UCSD-AML1 (cell line): ENCODE measurements around the gene GPHB5.
"Not testable (repeated sequence)": the region's sequence is repeated elsewhere in the genome, so short reads cannot be mapped to it uniquely, and the experiment has no call there.

Source experiments
- DNase-seq: peaks from one replicate; lab custom pipeline; 2025; ENCODE audit not compliant: unreplicated experiment; lab: John Stamatoyannopoulos, UW

Gene GPHB5

DNA sequence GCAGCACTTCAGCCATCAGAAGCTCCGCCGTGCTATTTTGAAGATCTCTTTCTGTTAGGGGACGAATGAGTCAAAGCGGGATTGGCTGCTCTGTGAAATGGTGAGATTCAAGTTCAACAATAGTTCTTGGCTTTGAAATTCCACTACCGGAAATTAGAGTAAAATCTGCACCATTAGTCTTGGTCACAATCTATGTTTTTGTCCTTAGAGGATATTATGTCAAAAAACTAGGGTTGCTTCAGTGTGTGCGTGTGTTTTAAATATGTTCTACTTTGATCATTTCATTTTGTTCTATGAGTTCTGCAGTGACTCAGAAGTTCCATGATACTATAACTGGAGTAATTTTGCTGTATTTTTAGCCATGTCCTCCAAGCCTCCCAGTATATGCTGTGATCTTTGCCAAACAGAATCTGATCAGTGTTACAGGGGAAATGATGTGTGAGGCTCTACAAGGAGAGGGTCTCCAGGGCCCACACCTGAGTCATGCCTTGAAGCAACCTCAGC, 22.6 kb downstream of the GPHB5 start:
- no peak for DNase-seq

DNA sequence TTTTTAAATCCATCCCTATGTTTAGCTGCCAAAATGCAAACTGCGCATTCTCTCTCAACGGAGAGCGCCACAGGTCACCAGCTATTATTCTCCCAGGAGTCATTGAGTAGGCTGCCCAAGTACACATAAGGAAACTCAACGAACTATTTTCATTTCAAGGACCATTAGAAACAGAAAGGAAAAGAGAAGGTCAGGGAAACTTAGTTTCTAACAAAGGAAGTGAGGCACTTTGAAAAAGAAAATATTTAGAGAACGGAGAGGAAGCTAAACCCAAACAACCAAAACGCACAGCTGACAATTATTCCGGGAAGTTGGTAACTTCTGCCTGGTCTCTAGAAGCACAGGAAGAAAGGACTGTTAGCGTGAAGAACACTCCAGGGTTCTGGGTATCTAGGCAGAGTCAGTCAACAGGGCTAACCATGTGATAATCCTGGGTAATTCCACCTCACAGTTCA, 23.5 kb downstream of the GPHB5 start:
- no peak for DNase-seq

DNA sequence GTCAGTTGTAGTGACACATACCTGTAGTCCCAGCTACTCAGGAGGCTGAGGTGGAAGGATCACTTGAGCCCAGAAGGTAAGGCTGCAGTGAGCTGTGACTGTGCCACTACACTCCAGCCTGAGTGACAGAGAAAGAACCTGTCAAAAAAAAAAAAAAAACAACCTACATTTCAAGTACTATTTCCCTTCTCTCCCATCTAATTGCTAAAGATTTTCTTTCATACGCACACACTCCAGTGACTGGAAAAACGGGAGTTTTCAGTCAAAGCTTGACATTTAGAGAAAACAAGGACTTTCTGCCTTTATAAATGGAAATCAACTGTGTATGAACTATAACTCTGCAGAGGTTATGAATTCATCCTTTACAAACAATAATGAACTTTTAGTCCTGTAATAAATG, 25.9 kb downstream of the GPHB5 start:
- DNase-seq, result no peak

DNA sequence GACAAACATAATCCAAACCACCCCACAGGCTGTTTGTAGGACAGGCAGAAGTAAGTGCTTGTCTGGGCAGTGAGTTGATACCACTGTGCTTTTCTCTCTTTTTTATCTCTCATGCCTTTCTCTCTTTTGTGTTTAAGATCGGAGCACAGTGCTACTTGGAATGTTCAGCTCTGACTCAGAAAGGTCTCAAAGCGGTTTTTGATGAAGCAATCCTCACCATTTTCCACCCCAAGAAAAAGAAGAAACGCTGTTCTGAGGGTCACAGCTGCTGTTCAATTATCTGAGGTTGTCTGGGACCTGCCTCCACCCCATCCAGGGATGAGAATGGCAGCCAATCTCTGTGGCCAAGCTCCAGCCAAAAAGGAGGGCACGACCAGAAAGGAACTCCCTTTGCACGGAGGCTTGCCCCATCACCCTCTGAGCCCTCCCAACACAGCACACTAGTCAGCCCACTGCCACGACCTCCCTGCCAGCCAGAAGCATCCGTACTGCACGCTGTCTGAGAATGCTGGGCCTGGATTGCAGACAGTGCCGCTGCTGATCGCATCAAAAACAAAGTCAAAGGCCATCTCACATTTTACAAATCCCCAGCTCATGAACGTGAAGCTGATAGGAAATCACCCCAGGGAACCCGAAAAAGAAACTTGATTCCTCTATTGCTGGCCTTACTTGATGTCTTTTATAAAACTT, 27.8 kb downstream of the GPHB5 start:
- DNase-seq, result no peak

DNA sequence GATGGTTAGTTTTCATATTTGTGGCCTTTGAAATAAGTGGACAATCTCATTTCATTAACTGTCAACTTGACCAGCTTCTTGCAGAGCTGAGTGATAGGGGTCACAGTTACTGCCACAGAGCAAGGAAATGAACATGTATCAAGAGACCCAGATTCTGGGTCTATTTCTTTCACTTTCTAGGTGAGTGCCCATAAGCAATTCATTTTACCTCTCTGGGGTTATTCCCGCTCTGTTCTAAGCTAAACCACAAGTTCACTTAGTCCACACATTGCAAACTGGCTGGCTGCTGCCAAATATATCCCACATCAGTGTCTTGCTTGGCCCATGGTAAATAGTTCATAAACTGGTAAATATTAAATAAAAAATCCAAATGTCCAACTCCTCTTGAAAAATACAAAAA, 29.9 kb downstream of the GPHB5 start:
- DNase-seq, result no peak

DNA sequence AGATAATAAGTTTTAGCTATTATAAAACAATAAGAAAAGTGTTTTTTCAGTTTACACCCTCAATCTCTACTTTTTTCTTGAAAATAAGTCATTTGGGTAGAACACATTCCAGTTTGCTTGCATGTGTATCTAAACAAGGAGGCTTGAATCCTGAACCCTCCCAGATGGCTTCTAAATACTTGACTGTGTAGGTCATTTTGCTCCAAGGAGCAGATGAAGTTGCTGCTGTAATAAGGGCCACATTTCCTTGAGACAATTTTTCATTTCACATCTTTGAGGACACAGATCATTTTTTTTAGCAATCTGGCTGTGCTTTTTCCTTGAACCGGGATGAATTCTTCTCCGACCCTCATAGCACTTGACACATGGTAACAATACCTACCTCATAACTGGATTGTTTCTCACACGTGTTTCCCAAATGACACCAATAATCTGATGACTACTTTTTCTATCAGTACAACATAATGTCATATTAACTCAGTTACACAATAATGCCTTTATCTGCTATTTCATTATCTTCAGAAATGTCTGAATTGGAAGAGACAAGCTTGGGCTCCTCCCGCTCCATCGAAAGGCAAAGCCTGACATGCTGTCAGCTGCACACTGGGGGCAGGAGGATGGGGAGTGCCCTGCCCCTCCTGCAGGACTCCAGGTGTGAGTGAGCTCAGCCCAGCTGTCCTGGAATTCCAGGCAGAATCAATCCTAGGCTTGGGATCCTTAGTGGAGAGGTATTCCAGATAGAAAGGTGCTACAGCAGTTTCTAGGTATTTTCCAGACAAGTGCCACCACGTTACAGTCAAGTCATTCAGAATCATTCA, 30.9 kb downstream of the GPHB5 start:
- no peak for DNase-seq

DNA sequence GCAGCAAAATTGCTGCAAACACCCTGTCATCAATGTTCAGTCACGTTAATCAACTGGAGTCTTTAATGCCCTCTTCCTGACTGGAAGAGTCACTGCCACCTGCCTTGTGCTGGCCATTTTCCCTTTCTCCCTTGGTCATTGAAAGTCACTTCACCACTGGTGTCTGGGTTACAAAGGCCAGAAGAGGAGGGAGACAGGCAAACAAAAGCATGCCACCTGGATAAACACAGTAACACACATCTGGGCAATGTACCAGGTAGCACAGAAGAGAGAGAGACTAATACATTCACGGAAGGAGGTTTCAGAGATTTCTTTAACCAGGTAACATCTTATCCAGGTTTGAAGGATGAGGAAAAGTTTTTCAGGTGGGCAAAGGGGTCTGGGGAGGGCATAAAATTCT, 32.7 kb downstream of the GPHB5 start:
- no peak for DNase-seq

DNA sequence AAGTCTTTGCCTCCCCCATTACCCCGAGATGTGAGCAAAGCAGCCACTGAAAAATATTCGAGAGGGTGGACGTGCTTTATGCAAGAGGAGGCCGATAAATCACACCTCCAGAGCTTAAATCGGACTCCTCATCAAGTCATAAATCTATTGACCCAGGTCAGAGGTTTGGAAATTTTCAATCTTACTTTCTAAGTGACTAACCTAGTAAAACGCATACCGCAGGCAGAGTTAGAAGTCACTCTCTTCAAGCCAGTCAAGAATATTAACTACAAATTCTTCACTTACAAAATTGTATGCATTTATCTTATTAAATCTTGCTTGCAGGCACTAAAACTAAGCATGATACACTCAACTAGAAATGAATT, 34.9 kb downstream of the GPHB5 start:
- no peak for DNase-seq

DNA sequence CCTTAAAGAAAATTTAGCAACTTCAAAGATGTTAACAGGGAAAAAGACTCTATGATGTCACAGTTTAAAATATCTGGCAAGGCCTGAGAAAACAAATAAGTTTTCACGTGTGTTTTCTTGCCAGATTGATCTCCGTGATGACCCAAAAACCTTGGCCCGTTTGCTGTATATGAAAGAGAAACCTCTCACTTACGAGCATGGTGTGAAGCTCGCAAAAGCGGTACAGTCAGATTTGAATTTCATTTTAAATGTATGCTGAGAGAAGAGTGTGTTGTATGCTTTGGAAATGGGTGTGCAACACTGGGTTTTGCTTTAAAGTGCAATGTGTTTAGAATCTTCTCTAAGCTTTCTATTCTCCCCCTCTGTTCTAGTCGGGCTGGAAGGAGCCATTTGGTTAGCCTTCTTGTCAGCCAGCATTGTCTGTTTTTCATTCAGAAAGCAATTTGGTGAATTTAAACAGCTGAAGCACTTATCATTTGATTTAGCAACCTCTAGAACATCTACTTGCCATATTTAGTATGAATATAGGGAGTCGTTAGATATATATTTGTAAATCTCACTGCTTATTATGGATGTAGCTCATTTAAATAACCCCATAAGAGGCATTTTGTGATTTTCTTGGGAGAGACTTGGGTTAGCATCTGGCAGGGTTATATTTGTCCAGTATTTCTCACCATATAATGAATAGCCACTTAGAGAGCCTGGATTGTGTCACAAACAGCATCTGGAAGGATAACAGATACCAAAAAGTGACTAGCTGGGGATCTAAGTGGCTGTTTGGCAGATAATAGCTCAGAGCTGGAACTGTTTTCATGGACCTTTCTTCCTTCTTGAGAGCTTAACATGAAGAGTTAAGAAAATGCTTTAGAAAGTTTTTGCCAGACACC, 35.5 kb downstream of the GPHB5 start:
- DNase-seq, result no peak

DNA sequence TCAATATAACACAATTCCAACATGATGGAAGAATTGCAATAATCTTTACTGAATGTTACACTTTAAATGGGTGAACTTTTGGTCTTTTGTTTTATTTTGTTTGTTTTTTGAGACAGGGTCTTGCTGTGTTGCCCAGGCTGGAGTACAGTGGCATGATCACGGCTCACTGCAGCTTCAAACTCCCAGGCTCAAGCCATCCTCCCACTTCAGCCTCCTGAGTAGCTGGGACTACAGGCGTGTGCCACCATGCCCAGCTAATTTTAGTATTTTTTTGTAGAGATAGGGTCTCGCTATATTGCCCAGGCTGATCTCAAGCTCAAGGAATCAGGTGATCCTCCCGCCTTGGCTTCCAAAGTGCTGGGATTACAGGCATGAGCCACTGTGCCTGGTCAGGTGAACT, 38.8 kb downstream of the GPHB5 start:
- DNase-seq, result not testable (repeated sequence)

DNA sequence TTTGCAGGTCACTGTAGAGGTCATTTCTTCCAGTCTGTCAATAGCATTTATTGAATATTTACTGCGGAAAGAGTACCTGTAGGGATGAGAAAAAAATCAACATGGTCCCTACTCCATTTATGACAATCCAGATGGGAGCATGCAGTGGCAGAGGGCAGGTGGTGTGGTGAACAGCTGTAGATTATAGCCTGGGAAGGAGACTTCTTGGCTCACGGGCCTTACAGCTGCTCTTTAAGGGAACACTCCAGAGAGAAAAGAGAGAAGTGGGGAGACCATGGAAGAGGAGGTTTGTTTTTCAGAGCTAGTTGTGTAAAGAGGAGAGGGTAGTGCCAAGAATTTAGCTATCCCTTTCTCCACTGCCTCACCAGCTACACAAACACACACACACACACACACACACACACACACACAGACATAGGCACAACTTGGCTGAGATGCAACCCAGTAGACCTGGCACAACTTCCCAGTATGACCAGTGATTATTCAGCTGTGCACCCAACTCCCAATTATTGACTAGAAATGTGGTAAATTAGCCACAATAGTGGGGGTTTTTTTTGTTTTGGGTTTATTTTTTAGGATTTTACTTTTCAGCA, 41.0 kb downstream of the GPHB5 start:
- no peak for DNase-seq

DNA sequence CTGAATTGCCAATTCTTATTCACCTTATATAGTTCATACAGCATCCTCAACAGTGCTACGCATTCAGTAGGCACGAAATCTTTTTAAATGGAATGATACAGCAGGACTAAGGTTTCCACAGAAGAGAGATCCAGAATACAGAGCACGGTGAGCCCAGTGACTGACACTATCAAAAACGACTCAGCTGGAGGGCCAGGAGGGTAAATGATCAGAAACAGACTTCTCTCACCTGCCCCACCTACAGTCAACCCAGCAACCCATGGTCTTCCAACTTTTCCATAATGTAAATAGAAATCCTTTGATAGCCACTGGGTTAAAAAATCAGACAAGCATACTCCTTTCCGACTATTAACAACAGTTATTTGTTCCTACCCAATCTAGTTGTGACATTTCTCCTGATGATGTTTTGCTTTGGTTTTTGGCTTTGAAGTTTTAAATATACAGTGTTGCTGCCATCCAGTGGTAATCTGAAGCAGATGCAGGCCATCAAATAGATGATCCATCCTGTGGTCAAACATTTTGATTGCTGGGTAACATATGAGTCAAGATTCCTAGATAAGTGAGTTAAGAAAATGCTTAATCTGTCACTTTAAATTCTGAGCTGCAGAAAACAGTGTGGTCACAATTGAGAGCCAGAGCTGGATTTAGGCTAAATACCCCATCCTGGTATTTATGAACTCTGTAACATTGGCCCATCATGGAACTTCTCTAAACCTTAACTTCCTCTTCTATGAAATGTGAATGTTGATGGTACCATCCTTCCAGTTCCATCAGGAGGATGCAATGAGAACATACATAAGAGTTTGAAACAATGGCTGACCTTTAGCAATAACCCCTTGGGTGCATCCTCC, 42.0 kb downstream of the GPHB5 start:
- DNase-seq, result no peak

DNA sequence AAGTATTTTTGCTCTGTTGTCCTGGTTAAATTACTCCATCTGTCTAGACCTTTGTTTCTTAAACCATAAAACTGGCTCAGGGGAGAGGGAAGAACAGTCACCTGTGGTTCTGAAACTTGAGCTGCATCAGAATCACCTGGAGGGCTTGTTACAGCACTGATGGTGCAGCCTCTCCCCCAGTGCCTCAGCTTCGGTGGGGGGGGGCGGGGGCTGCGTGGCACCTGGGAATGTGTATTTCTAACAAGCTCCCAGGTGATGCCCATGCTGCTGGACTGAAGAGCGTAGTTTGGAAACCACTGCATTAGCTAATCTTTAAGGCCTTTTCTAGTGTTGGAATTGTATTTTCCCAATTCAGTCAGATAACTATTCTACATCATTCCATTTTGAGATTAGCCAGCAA, 42.7 kb downstream of the GPHB5 start:
- no peak for DNase-seq

DNA sequence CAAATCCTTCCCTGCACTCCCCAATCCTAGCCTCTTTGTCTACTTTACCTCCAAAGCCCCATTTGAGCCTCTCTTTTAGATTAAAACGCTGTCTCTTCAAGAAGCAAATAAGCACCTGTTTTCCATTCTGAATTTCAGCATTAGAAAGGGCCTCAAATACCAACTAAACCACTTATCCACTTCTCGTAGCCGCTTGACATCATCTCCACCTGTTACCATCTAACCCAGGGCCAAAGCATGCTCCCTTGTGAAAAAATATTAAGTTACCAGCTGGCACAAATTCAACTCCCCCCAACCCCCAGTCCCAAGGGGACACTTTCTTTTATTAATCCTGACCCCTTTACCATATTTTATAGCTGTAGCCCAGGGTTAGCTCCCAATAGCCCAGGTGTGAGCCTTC, 43.1 kb downstream of the GPHB5 start:
- no peak for DNase-seq

DNA sequence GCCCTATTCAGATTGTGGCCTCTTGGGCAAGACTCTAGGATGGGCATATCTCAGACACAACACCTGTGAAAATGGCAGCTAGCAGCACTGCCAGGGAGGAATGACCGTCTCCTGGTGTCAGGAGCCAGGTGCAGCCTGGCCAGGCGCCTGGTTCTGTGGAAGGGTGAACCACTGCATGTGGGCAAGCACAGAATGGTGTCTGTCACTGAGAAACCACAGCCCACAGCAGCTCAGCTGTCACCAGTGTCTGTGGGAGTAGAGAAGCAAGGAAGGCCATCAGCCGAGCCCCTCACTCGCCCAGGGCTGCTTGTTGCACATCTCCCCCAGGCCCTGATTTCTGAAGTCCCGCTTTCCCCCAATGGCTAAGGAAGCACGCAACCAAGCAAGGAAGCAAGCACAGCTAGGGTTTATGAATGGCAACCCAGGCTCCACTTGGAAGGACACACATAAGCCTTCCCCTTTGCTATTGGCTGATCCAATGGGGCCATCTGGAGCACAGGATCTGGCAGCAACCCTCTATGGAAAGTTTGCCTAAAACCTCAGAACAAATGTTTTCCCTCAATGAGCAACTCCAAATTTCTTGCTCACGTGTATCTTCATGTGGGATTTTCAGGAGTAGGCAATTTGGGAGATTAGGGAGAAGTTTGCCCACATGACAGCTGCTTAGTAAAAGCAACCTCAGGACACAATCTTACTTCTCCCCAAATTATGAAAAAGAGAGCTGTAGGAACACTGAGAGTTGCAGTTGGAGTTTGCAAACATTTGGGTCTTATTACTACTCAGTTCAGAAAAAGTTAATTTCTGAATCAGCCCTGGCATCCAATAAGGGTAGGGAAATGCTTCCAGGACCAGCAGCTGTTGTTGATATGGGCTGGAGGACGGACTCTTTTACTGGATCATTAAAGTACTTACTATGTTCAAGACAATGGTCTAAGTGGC, 44.7 kb downstream of the GPHB5 start:
- DNase-seq, result no peak

DNA sequence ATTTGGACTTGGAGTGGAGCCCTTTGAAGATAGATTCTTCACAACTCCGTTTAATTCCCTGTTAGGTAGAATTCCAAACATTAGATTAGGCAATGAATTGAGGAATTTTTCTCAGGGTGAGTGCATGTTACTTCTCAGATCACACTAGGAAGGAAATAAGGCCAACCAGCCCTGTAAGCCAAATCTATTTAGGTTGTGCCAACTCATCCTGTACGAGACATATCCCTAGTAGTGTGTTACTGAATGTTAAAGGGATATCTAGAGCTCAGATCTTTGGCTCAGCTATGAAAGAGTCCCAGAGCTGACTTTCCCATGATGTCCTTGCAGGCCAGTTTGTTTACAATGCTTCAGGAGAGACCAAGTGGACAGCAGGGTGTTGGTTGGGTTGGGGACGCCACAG, 45.6 kb downstream of the GPHB5 start:
- DNase-seq, result no peak

DNA sequence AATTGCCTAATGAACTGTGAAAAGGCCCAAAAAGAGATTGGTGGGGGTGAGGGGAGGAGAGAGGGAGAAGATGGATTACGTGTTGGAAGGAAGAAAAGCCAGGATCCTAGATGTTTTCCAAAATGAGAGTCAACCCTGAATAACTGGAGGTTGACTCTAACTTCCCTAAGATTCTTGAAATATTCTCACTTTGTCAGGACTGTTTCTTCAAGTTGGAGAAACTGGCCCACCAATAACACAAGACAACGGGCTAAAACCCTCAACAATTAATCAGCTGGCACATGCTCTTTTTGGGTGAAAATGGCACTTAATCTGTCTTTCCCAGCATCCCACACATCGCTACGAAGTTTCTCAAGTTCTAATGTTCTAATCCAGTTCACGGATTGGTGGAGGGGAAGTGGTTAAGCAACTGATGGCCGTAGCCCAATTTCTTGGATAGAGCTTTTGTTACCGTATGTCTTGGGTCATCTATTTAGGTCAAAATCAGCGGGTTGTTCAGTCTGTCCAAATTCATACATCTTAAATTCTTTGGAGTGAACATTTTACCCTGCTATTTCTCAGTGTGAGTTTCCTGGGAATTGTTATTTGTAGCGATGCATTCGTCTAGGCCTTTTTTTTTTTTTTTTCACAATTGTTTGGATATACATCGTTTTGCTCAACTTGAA, 49.0 kb downstream of the GPHB5 start:
- no peak for DNase-seq

DNA sequence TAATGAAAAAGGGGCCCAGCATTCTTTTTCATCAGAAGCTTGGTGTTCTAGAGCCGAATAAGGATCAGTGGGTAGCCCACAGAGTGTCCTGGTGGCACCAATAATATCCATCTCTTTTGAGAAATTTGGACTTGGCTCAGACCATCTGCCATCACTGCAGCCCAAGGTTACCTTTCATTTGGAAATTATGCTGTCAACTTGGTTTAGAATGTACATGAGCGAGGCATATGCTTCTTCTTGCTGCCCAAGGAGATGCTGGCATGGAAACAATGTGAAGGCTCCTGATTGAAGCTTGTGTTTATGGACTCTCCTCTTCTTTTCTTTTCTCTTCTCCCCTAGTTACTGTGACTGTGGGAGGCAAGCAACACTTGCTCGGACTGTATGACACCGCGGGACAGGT, 50.0 kb downstream of the GPHB5 start:
- no peak for DNase-seq

DNA sequence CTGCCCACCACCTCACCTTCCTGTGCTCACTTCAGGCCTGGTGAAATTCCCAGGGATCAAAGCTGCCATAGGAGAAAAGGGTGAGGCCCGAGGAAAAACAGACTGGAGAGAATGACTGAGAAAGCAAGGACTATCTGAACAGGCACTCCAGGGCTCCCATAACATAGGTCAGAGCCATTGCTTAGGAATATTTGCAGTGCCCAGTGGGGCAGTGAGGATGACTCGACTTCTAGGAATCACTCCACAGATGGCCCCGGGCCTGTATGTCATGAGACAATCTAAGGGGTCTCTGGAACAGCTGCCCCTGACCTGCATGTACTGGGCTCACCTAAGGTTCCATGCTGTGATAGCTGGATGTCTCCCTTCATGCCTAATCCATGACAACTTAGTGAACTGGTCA, 51.6 kb downstream of the GPHB5 start:
- no peak for DNase-seq
